Activated B cell treated with CpG ODN at 0.5 μM for 24 hours (primary cell): ENCODE results near the gene FANCD2. TPM values are rescaled to one million over a fixed set of nuclear protein-coding genes. Genes with fewer than 3 reads are reported as not detected.

Experiments used
- ATAC-seq: fragments of 200-7000 bp; cut with Tn5 transposase; one replicate; pipeline ENCODE4 v1.10.0; 2021; ENCODE audit warnings: low read depth, mild to moderate bottlenecking, moderate library complexity
- CTCF ChIA-PET: fragments of 350-600 bp; sonication (Branson Sonifier 250); formaldehyde crosslinking; loops from one replicate; lab custom pipeline; 2021; ENCODE audit warnings: antibody characterized with exemption; lab: Charles Lee
- POLR2A ChIA-PET: fragments of 350-600 bp; sonication (Branson Sonifier 250); formaldehyde crosslinking; loops from one replicate; lab custom pipeline; 2021; ENCODE audit warnings: antibody characterized with exemption; lab: Charles Lee
- DNase-seq: peaks from one replicate; pipeline ENCODE4 v3.0.0; 2022
- H3K27ac Mint-ChIP-seq: one replicate; pipeline ENCODE4 v1.8.0; 2020; ENCODE audit warnings: mixed read lengths
- H3K27me3 Mint-ChIP-seq: one replicate; pipeline ENCODE4 v1.8.0; 2021; ENCODE audit warnings: mixed read lengths
- H3K36me3 Mint-ChIP-seq: one replicate; pipeline ENCODE4 v1.8.0; 2021; ENCODE audit warnings: low read depth, mixed read lengths
- H3K4me1 Mint-ChIP-seq: one replicate; pipeline ENCODE4 v1.8.0; 2021; ENCODE audit warnings: mixed read lengths
- H3K4me3 Mint-ChIP-seq: one replicate; pipeline ENCODE4 v1.8.0; 2020; ENCODE audit warnings: mild to moderate bottlenecking, mixed read lengths
- H3K9me3 Mint-ChIP-seq: one replicate; pipeline ENCODE4 v1.8.0; 2020; ENCODE audit warnings: mixed read lengths
- intact Hi-C: fragments of 100-400 bp; cut with micrococcal nuclease; formaldehyde crosslinking; loops from one replicate; pipeline ENCODE4 v1.15.1; 2024
- total RNA-seq: library from RNA; stranded (reverse); gene quantifications from 2 replicates; pipeline ENCODE4 v1.2.3, GENCODE V29; 2022
- TF ChIP-seq, protein P1 (sequence below): fragments of 200-600 bp; IDR thresholded peaks from one replicate; pipeline ENCODE4 v1.8.0; 2022; ENCODE audit warnings: antibody characterized with exemption, mild to moderate bottlenecking

The FANCD2 gene
- total RNA-seq, 1 donor from 2014 or later: 31.4 TPM

DNA sequence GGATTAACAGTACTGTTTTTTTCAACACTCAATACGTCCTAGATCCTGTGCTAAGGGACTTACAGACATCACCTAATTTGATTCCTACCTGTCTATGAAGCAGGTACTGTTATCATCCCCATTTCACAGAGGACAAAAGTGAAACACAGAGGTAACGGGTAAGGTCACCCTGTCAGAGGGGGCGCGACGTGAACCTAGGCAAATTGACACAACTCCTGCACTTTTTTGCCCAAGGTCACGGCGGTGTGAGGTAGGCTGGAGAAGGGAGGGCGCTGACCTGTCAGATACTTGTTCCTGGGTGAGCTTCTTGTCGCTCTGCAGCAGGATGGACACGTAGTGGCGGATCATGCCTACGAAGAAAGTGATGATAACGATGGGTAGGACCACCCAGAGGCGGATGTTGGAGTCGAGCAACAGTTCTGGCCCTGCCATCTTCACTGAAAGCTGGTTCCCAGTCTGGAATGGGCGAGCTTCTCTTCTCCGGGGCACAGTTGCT, 40.0 kb upstream of the FANCD2 start:
- Mint-ChIP-seq H3K4me3 (peak overlapping the region; percentile 98), H3K36me3 (peaks cover 22% of the 10 kb centered on the region), H3K27ac (peak overlapping the region; percentile 100), H3K4me1 (peaks cover 24% of the 10 kb centered on the region), H3K9me3 (no peaks in the 10 kb centered on the region), H3K27me3 (no peaks in the 10 kb centered on the region)
- no peak for DNase-seq
- intact Hi-C loops: loop anchor here (1.0 to 10.0 kb wide), 8 partner anchors 34 to 335 kb away; partner anchors contain the start of genes ARPC4, BRK1, BRPF1 and PRRT3
- ChIA-PET CTCF (interaction anchor here (1.5 to 1.6 kb wide), 2 partner anchors 34 to 54 kb away, joined by 4 read pairs; partner anchors contain the start of gene PRRT3), POLR2A (interaction anchor here (0.6 to 2.9 kb wide), 28 partner anchors 8 to 1343 kb away, joined by 3 to 41 read pairs (median 6); partner anchors contain the start of genes ARPC4, CRELD1, FANCD2 and GHRL)
- TF ChIP-seq, protein P1, sequence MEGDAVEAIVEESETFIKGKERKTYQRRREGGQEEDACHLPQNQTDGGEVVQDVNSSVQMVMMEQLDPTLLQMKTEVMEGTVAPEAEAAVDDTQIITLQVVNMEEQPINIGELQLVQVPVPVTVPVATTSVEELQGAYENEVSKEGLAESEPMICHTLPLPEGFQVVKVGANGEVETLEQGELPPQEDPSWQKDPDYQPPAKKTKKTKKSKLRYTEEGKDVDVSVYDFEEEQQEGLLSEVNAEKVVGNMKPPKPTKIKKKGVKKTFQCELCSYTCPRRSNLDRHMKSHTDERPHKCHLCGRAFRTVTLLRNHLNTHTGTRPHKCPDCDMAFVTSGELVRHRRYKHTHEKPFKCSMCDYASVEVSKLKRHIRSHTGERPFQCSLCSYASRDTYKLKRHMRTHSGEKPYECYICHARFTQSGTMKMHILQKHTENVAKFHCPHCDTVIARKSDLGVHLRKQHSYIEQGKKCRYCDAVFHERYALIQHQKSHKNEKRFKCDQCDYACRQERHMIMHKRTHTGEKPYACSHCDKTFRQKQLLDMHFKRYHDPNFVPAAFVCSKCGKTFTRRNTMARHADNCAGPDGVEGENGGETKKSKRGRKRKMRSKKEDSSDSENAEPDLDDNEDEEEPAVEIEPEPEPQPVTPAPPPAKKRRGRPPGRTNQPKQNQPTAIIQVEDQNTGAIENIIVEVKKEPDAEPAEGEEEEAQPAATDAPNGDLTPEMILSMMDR: no peak
- peak; percentile 28 for ATAC-seq

DNA sequence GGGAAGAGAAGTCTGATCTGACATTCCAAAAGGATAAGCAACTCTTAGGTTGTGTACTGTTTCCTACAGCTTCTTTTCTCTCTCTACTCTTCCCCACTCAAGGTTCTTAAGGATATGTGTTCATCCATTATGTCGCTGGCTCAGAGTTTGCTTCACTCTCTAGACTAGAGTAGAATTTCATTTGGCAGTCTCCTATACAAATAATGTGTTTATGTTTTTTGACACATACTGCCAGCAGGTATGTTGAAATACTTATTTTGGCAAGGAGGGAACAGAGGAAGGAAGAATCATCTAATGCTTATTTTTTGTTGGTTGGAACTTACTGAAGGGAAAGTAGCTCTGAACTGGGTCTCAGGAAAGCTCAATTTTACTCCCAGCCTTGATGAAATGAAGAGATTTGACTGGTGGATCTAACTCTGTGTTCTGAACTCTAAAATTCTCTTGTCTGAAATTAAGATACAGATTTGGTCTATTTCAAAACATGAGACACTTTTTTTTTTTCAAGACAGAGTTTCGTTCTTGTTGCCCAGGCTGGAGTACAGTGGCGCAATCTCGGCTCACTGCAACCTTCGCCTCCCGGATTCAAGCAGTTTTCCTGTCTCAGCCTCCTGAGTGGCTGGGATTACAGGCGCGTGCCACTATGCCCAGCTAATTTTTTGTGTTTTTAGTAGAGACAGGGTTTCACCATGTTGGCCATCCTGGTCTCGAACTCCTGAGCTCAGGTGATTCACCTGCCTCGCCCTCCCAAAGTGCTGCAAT, 32.0 kb upstream of the FANCD2 start:
- intact Hi-C loops: no loop called here
- TF ChIP-seq, protein P1: no peak
- H3K4me1 Mint-ChIP-seq: no peaks in the 10 kb centered on the region
- ATAC-seq: no peak
- H3K4me3 Mint-ChIP-seq: no peak overlapping the region
- no peak overlapping the region for H3K27ac Mint-ChIP-seq
- peaks cover 43% of the 10 kb centered on the region for H3K36me3 Mint-ChIP-seq
- ChIA-PET POLR2A (no interaction called here), CTCF (no interaction called here)
- no peak for DNase-seq
- no peaks in the 10 kb centered on the region for H3K9me3 Mint-ChIP-seq
- H3K27me3 Mint-ChIP-seq: no peaks in the 10 kb centered on the region

DNA sequence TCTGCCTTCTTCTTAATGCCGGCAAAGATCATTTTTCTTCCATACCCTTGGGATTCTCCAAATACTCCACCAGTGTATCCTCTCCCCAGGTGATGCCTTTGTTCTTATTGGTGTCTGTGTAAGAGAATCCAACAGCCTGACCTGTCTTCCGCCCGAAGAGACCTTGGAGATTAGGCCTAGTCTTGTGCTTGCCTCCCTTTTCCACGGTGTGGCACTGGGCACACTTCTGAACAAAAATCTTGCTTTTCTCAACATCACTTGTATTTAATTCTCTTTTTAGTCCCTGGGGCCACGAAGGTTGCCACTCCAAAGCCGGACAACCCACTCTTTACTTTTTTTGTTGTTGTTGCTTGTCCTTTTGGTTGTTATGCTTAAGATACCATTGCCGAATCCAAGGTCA, 25.6 kb upstream of the FANCD2 start:
- no peaks in the 10 kb centered on the region for H3K4me1 Mint-ChIP-seq
- H3K4me3 Mint-ChIP-seq: no peak overlapping the region
- no peaks in the 10 kb centered on the region for H3K9me3 Mint-ChIP-seq
- H3K27me3 Mint-ChIP-seq: no peaks in the 10 kb centered on the region
- ATAC-seq (no peak), DNase-seq (no peak)
- ChIA-PET POLR2A (interaction anchor here (1.5 kb wide), 1 partner anchor 25 kb away, joined by 4 read pairs; the partner anchor contains the start of gene FANCD2), CTCF (no interaction called here)
- intact Hi-C loops: no loop called here
- no peak overlapping the region for H3K27ac Mint-ChIP-seq
- TF ChIP-seq, protein P1: no peak
- H3K36me3 Mint-ChIP-seq: peaks cover 62% of the 10 kb centered on the region

DNA sequence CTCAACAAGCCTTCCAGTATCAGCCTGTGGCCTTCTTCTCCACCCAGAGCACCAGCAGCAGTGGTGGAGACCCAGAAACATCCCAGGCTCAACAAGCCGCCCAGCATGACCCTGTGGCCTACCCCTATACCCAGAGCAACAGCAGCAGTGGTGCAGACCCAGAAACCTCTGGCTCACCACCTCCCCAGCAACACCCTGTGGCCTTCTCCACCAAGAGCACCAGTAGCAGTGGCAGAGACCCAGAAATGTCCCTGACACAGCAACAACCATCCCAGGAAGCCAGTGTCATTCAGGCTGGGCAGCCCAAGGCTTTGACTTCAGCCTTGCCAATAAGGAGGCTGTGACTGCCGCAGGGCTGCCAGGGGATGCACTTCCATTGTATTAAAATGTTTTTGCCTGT, 23.3 kb upstream of the FANCD2 start:
- POLR2A ChIA-PET: no interaction called here
- DNase-seq: no peak
- no peaks in the 10 kb centered on the region for H3K27me3 Mint-ChIP-seq
- intact Hi-C loops: no loop called here
- TF ChIP-seq, protein P1: no peak
- CTCF ChIA-PET: no interaction called here
- ATAC-seq: no peak
- no peaks in the 10 kb centered on the region for H3K9me3 Mint-ChIP-seq
- H3K27ac Mint-ChIP-seq: no peak overlapping the region
- no peak overlapping the region for H3K4me3 Mint-ChIP-seq
- H3K36me3 Mint-ChIP-seq: peaks cover 49% of the 10 kb centered on the region
- no peaks in the 10 kb centered on the region for H3K4me1 Mint-ChIP-seq

DNA sequence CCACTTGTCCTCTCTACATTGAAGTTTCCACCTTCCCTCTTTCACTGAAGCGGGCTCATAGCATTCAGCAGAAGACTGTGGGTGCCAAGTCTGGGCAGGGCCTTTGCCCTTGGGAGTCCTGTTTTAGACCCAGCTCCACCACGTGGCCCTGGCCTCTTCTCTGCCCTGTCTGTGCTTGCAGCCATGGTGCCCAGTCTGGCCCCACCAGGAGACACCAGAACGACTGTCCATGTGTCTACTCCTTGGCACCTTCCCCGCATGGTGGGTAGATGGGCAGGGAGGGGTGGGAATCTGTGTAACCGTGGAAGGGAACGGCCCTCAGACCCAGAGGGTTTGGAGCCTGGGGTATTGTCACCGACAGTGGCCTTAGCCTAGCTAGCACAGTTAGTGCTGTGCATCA, 21.7 kb upstream of the FANCD2 start:
- H3K27ac Mint-ChIP-seq: no peak overlapping the region
- H3K27me3 Mint-ChIP-seq: no peaks in the 10 kb centered on the region
- intact Hi-C loops: no loop called here
- H3K4me1 Mint-ChIP-seq: peaks cover 10% of the 10 kb centered on the region
- ATAC-seq (no peak), DNase-seq (no peak)
- ChIA-PET CTCF (no interaction called here), POLR2A (no interaction called here)
- H3K9me3 Mint-ChIP-seq: no peaks in the 10 kb centered on the region
- TF ChIP-seq, protein P1: no peak
- peaks cover 37% of the 10 kb centered on the region for H3K36me3 Mint-ChIP-seq
- H3K4me3 Mint-ChIP-seq: no peak overlapping the region
